Parathyroid adenoma (tissue), 2 donors: ENCODE results near the gene KRTAP9-9.
"Not testable (repeated sequence)": the region's sequence is repeated elsewhere in the genome, so short reads cannot be mapped to it uniquely, and the experiment has no call there.

Source experiments
- H2AFZ ChIP-seq: fragments of 300-600 bp; sonication (generic); one replicate; pipeline ENCODE4 v1.7.0; 2017; ENCODE audit warnings: antibody characterized with exemption, mild to moderate bottlenecking
- H3K27ac ChIP-seq: fragments of 300-600 bp; sonication (generic); one replicate; pipeline ENCODE4 v1.7.0; 2017
- H3K27me3 ChIP-seq: fragments of 300-600 bp; sonication (generic); one replicate; pipeline ENCODE4 v1.7.0; 2017; ENCODE audit warnings: low read length; ENCODE audit not compliant: control insufficient read depth, insufficient read depth
- H3K36me3 ChIP-seq: fragments of 300-600 bp; sonication (generic); one replicate; pipeline ENCODE4 v1.7.0; 2017; ENCODE audit warnings: low read length; ENCODE audit not compliant: control insufficient read depth, insufficient read depth
- H3K4me1 ChIP-seq: fragments of 300-600 bp; sonication (generic); one replicate; pipeline ENCODE4 v1.7.0; 2017; ENCODE audit warnings: control low read depth
- H3K4me2 ChIP-seq: fragments of 300-600 bp; sonication (generic); one replicate; pipeline ENCODE4 v1.7.0; 2017; ENCODE audit warnings: low read length
- H3K4me3 ChIP-seq: fragments of 300-600 bp; sonication (generic); one replicate; pipeline ENCODE4 v1.7.0; 2017; ENCODE audit warnings: low read depth, low read length
- H3K79me2 ChIP-seq: fragments of 300-600 bp; sonication (generic); one replicate; pipeline ENCODE4 v1.7.0; 2017; ENCODE audit warnings: control low read depth
- H3K9ac ChIP-seq: fragments of 300-600 bp; sonication (generic); one replicate; pipeline ENCODE4 v1.7.0; 2017; ENCODE audit warnings: mild to moderate bottlenecking
- H3K9me3 ChIP-seq: fragments of 300-600 bp; sonication (generic); one replicate; pipeline ENCODE4 v1.7.0; 2017; ENCODE audit warnings: low read length; ENCODE audit not compliant: control insufficient read depth
- CTCF ChIP-seq: fragments of 300-600 bp; sonication (generic); IDR thresholded peaks from one replicate; pipeline ENCODE4 v1.7.0; 2017; ENCODE audit warnings: antibody characterized with exemption, mild to moderate bottlenecking
- donor health status: primary hyperparathyroidism.

KRTAP9-9 gene

GRCh38 chr17:41249637-41250240 is 5.4 kb upstream of the KRTAP9-9 start, which contains the start of gene KRTAP9-4:
Gene KRTAP9-4, plus strand, starts transcription at chr17:41249687. Its CDS starts 34 bp downstream, at chr17:41249721.
- H3K27ac ChIP-seq, H3K79me2 ChIP-seq, H3K27me3 ChIP-seq, H3K36me3 ChIP-seq, H3K4me3 ChIP-seq, H3K4me2 ChIP-seq, H2AFZ ChIP-seq, H3K4me1 ChIP-seq, H3K9me3 ChIP-seq, H3K9ac ChIP-seq: not testable (repeated sequence)

GRCh38 chr17:41251261-41251660 is 3.9 kb upstream of the KRTAP9-9 start:
- H3K79me2 ChIP-seq: no peaks in the 10 kb centered on the region
- H3K4me1 ChIP-seq: no peaks in the 10 kb centered on the region
- no peak for TF ChIP-seq CTCF
- H2AFZ ChIP-seq: no peak overlapping the region
- H3K9ac ChIP-seq: no peak overlapping the region
- no peak overlapping the region for H3K27ac ChIP-seq
- no peaks in the 10 kb centered on the region for H3K36me3 ChIP-seq
- H3K4me3 ChIP-seq: no peak overlapping the region
- no peaks in the 10 kb centered on the region for H3K9me3 ChIP-seq
- H3K27me3 ChIP-seq: no peaks in the 10 kb centered on the region
- H3K4me2 ChIP-seq: no peak overlapping the region

GRCh38 chr17:41254861-41255260 is 323 bp upstream of the KRTAP9-9 start:
- Histone ChIP-seq H3K4me3 (no peak overlapping the region), H3K27ac (no peak overlapping the region), H3K36me3 (no peaks in the 10 kb centered on the region), H3K4me1 (no peaks in the 10 kb centered on the region), H3K9ac (no peak overlapping the region), H2AFZ (no peak overlapping the region), H3K79me2 (no peaks in the 10 kb centered on the region), H3K27me3 (no peaks in the 10 kb centered on the region), H3K9me3 (no peaks in the 10 kb centered on the region), H3K4me2 (no peak overlapping the region)
- TF ChIP-seq CTCF: no peak

- TF ChIP-seq CTCF: no peak
- no peaks in the 10 kb centered on the region for H3K9me3 ChIP-seq
- no peaks in the 10 kb centered on the region for H3K27me3 ChIP-seq
These were observed 1.1 kb downstream of the KRTAP9-9 start for GRCh38 chr17:41256291-41256685.

GRCh38 chr17:41258406-41258805 is 3.2 kb downstream of the KRTAP9-9 start:
- H3K4me3 ChIP-seq: no peak overlapping the region
- TF ChIP-seq CTCF: no peak
- H3K27ac ChIP-seq: no peak overlapping the region

More at GRCh38 chr17:41256291-41256685, 1.1 kb downstream of the KRTAP9-9 start:
- H3K4me1 ChIP-seq: no peaks in the 10 kb centered on the region
- H3K4me3 ChIP-seq: no peak overlapping the region
- H3K9ac ChIP-seq: no peak overlapping the region
- H3K27ac ChIP-seq: no peak overlapping the region
- H3K36me3 ChIP-seq: no peaks in the 10 kb centered on the region
- no peak overlapping the region for H3K4me2 ChIP-seq
- H3K79me2 ChIP-seq: no peaks in the 10 kb centered on the region
- H2AFZ ChIP-seq: no peak overlapping the region

More at GRCh38 chr17:41258406-41258805, 3.2 kb downstream of the KRTAP9-9 start:
- Histone ChIP-seq H3K27me3 (no peaks in the 10 kb centered on the region), H3K4me2 (no peak overlapping the region), H3K9me3 (no peaks in the 10 kb centered on the region), H3K36me3 (no peaks in the 10 kb centered on the region), H3K79me2 (no peaks in the 10 kb centered on the region), H2AFZ (no peak overlapping the region), H3K4me1 (no peaks in the 10 kb centered on the region), H3K9ac (no peak overlapping the region)
